K562 (cell line): Measurements from ENCODE around the gene GPR107. TPM values are rescaled to one million over a fixed set of nuclear protein-coding genes. Genes with fewer than 3 reads are reported as not detected.

Experiments
- ATAC-seq: fragments of 200-7000 bp; cut with Tn5 transposase; 3 replicates; pipeline ENCODE4 v1.9.1; 2020; ENCODE audit warnings: moderate library complexity
- BruUV-seq: library from RNA; stranded (reverse); fragments of 400-500 nt; replicated peaks from 2 replicates; lab custom pipeline; 2021; lab: Mats Ljungman, UMichigan
- CTCF ChIA-PET: fragments of 300-600 bp; formaldehyde crosslinking; extraction: SDS; loops from one replicate; lab custom pipeline; 2021; ENCODE audit warnings: low intra/inter-chr PET ratio; lab: Yijun Ruan, JAX
- POLR2A ChIA-PET: fragments of 300-600, 350-650 bp; sonication (Branson Sonifier 250); formaldehyde crosslinking; extraction: SDS; loops from one replicate; lab custom pipeline; 2021; ENCODE audit warnings: antibody characterized with exemption, inconsistent platforms; lab: Yijun Ruan, JAX
- DNase-seq, 4 experiments: peaks; one replicate each; pipeline versions ENCODE4 v3.0.0 to v3.0.0-alpha.2; 2011 to 2018; ENCODE audit warnings: low spot score in 3 of 4, mixed read lengths in 3 of 4; ENCODE audit errors: extremely low read depth in 1 of 4
- FAIRE-seq: peaks from 2 replicates; lab custom pipeline; 2011; peaks lifted over from hg19 to GRCh38; lab: Jason Lieb, UNC
- H2AFZ ChIP-seq: 2 replicates; pipeline ENCODE4 v1.6.0; 2011; ENCODE audit warnings: low read depth, low read length, control low read depth, inconsistent platforms
- H3K27ac ChIP-seq: fragments of 200-600 bp; 3 replicates; pipeline ENCODE4 v1.8.0; 2011; ENCODE audit warnings: low read depth, mild to moderate bottlenecking, control low read depth, inconsistent platforms, low read length, moderate library complexity, mixed read lengths; ENCODE audit errors: extremely low read depth
- H3K27me3 ChIP-seq, 2 experiments: fragments of 300-600 bp in 1 of 2; 2 replicates in 1 of 2; 3 replicates in 1 of 2; pipeline versions ENCODE4 v1.6.0 to v1.8.0; 2011; ENCODE audit warnings: inconsistent platforms in 2 of 2, low read length in 2 of 2, mild to moderate bottlenecking in 1 of 2, mixed read lengths in 1 of 2, moderate library complexity in 1 of 2; ENCODE audit not compliant: control insufficient read depth in 2 of 2, insufficient read depth in 2 of 2
- H3K36me3 ChIP-seq: fragments of 300-600 bp; 3 replicates; pipeline ENCODE4 v1.8.0; 2011; ENCODE audit warnings: mild to moderate bottlenecking, low read length, inconsistent platforms; ENCODE audit not compliant: control insufficient read depth, insufficient read depth
- H3K4me1 ChIP-seq, 2 experiments: fragments of 200-600 bp in 1 of 2; replicated peaks in 1 of 2; 2 replicates in 1 of 2; 3 replicates in 1 of 2; pipeline versions ENCODE4 v1.5.1 to v1.8.0; 2011; ENCODE audit warnings: inconsistent platforms in 2 of 2, low read length in 2 of 2, mild to moderate bottlenecking in 1 of 2, mixed read lengths in 1 of 2, moderate library complexity in 1 of 2; ENCODE audit not compliant: control insufficient read depth in 2 of 2, insufficient read depth in 2 of 2
- H3K4me2 ChIP-seq: 2 replicates; pipeline ENCODE4 v1.6.1; 2011; ENCODE audit warnings: low read length, control low read depth, inconsistent platforms, mixed read lengths; ENCODE audit not compliant: insufficient read depth
- H3K4me3 ChIP-seq: fragments of 200-600 bp; sonication (generic), shearing (Covaris generic); 2 replicates; pipeline ENCODE4 v1.5.1; 2016; ENCODE audit warnings: control low read depth, inconsistent platforms
- H3K79me2 ChIP-seq: fragments of 200-600 bp; 3 replicates; pipeline ENCODE4 v1.8.0; 2011; ENCODE audit warnings: low read length, inconsistent platforms; ENCODE audit not compliant: control insufficient read depth, insufficient read depth
- H3K9ac ChIP-seq, 2 experiments: 2 replicates each; pipeline versions ENCODE4 v1.6.0 to v1.6.1; 2011; ENCODE audit warnings: low read depth in 2 of 2, low read length in 2 of 2, control low read depth in 1 of 2, inconsistent platforms in 1 of 2, mild to moderate bottlenecking in 1 of 2, mixed read lengths in 1 of 2; ENCODE audit not compliant: insufficient read depth in 1 of 2
- H3K9me1 ChIP-seq: one replicate; pipeline ENCODE4 v1.6.0; 2011; ENCODE audit warnings: inconsistent platforms, mild to moderate bottlenecking, low read length, moderate library complexity; ENCODE audit not compliant: control insufficient read depth, insufficient read depth
- H3K9me3 ChIP-seq: replicated peaks from 2 replicates; pipeline ENCODE4 v1.5.1; 2011; ENCODE audit warnings: low read depth, low read length, inconsistent platforms; ENCODE audit not compliant: control insufficient read depth, insufficient read depth
- H4K20me1 ChIP-seq: replicated peaks from 2 replicates; pipeline ENCODE4 v1.6.1; 2011; ENCODE audit warnings: low read length, inconsistent platforms, mixed read lengths; ENCODE audit not compliant: control insufficient read depth, insufficient read depth
- CBX3 ChIP-seq, 2 experiments: IDR thresholded peaks; 1 replicate in 1 of 2; 2 replicates in 1 of 2; pipeline ENCODE4 v1.6.1; 2012; ENCODE audit warnings: inconsistent platforms in 2 of 2, low read length in 2 of 2, borderline replicate concordance in 1 of 2, control low read depth in 1 of 2
- ETS1 ChIP-seq: conservative IDR thresholded peaks from 2 replicates; pipeline ENCODE4 v1.6.1; 2011; ENCODE audit warnings: low read depth, mild to moderate bottlenecking, low read length; ENCODE audit not compliant: control insufficient read depth
- HMBOX1 ChIP-seq: sonication (generic); IDR thresholded peaks from 2 replicates; pipeline ENCODE4 v1.6.1; 2016
- KDM5B ChIP-seq: fragments of 200-600 bp; sonication (generic); IDR thresholded peaks from 2 replicates; pipeline ENCODE4 v1.6.1; 2012; ENCODE audit warnings: low read depth, mild to moderate bottlenecking, moderate library complexity, low read length, control low read depth, inconsistent platforms; ENCODE audit not compliant: insufficient replicate concordance
- KLF16 ChIP-seq: IDR thresholded peaks from 2 replicates; pipeline ENCODE4 v1.6.1; 2016; ENCODE audit warnings: antibody characterized with exemption
- NONO ChIP-seq, 2 experiments: fragments of 200-400 bp in 1 of 2; fragments of 450-650 bp in 1 of 2; formaldehyde crosslinking in 1 of 2; IDR thresholded peaks; 2 replicates each; pipeline ENCODE4 v1.6.1; 2017; ENCODE audit warnings: low read depth in 2 of 2, mild to moderate bottlenecking in 2 of 2, moderate library complexity in 2 of 2, low read length in 1 of 2
- PPARD ChIP-seq: fragments of 250-450 bp; sonication (Bioruptor Pico); IDR thresholded peaks from 2 replicates; pipeline ENCODE4 v1.8.0; 2022; ENCODE audit warnings: inconsistent platforms, mild to moderate bottlenecking, moderate library complexity
- RBM25 ChIP-seq: fragments of 200-400 bp; formaldehyde crosslinking; IDR thresholded peaks from 2 replicates; pipeline ENCODE4 v1.6.1; 2018; ENCODE audit warnings: low read length, low read depth, moderate library complexity; ENCODE audit not compliant: severe bottlenecking
- SP1 ChIP-seq: sonication (generic); formaldehyde crosslinking; IDR thresholded peaks from 2 replicates; pipeline ENCODE4 v1.8.1; 2022; ENCODE audit warnings: mild to moderate bottlenecking, missing genetic modification reagents
- STAT6 ChIP-seq: sonication (generic); formaldehyde crosslinking; IDR thresholded peaks from 2 replicates; pipeline ENCODE4 v1.8.1; 2023; ENCODE audit warnings: mild to moderate bottlenecking, missing genetic modification reagents
- ZHX1 ChIP-seq: fragments of 150-350 bp; conservative IDR thresholded peaks from 2 replicates; pipeline ENCODE4 v1.6.1; 2014; ENCODE audit warnings: low read length
- ZNF212 ChIP-seq: fragments of 450-650 bp; formaldehyde crosslinking; IDR thresholded peaks from 2 replicates; pipeline ENCODE4 v1.4.0; 2020; ENCODE audit warnings: mild to moderate bottlenecking
- in situ Hi-C: fragments of 300-500 bp; cut with MboI; formaldehyde crosslinking; loops from 4 replicates; pipeline ENCODE4 v1.15.0; 2018; ENCODE audit warnings: inconsistent platforms, mixed read lengths
- intact Hi-C: fragments of 100-400 bp; cut with micrococcal nuclease; formaldehyde crosslinking; loops from 2 replicates; pipeline ENCODE4 v1.14.2; 2022
- polyA plus RNA-seq, 8 experiments: library from polyadenylated mRNA; depleted of rRNA in 4 of 8; stranded (reverse) in 5 of 8; unstranded in 3 of 8; fragments of >200 nt; fragmentation: Nextera tagmentation in 2 of 8; fragmentation: Illumina TruSeq in 1 of 8; extraction: Ambion mirVana in 2 of 8; extraction: Trizol in 1 of 8; gene quantifications; 2 replicates each; pipeline versions ENCODE4 v1.2.1 to v1.2.3, GENCODE V29; 2011 to 2014; ENCODE audit warnings: inconsistent platforms in 1 of 8, missing spikeins in 1 of 8
- total RNA-seq, 7 experiments: library from RNA; depleted of rRNA in 6 of 7; stranded (reverse); fragments of >200 nt in 6 of 7; fragmentation: Illumina TruSeq in 2 of 7; extraction: Trizol in 2 of 7; gene quantifications; 2 replicates each; pipeline versions ENCODE4 v1.2.1 to v1.2.3, GENCODE V29; 2011 to 2021; ENCODE audit warnings: low replicate concordance in 1 of 7

Gene GPR107
- total and polyA plus RNA-seq, 9 of the 15 experiments (the other 6 are each of a cell fraction or from before 2014, with no cell fraction given): 3.2 to 34.6 (median 14.4) TPM

GRCh38 chr9:130112538-130113151 lies 58.9 kb downstream of the GPR107 start (continued):
- TF ChIP-seq CBX3 (IDR thresholded peaks at IDR 0.05; ENCODE audit: borderline replicate concordance in 1 of 2, low read length in 2 of 2) (0 out of 3 replicates have a peak, but pooled peaks of 1 of the 2 experiments have one; percentile 51), ETS1 (0 out of 2 replicates have a peak, but pooled peaks have one; percentile 18), RBM25 (peak; percentile 66), KLF16 (peak; percentile 86; the same call in 1 of the 2 replicates), HMBOX1 (peak; percentile 83), KDM5B (no peak)

GRCh38 chr9:130114741-130115140 lies 61.0 kb downstream of the GPR107 start:
- no peak overlapping the region for H2AFZ ChIP-seq
- H3K27ac ChIP-seq: no peak overlapping the region
- H3K4me2 ChIP-seq: no peak overlapping the region
- no TSS peak for BruUV-seq
- no peak overlapping the region for H3K9ac ChIP-seq
- no peaks in the 10 kb centered on the region for H3K9me1 ChIP-seq
- no peak overlapping the region for H3K4me3 ChIP-seq
- no peaks in the 10 kb centered on the region for H4K20me1 ChIP-seq
- in situ Hi-C loops (loop anchor here (5.0 kb wide), 2 partner anchors 123 to 233 kb away; no protein-coding TSS in a partner anchor), intact Hi-C loops (loop anchor here (5.0 kb wide), 1 partner anchor 53 kb away; no protein-coding TSS in a partner anchor)
- DNase-seq: no peak
- H3K27me3 ChIP-seq: no peaks in the 10 kb centered on the region
- no peaks in the 10 kb centered on the region for H3K79me2 ChIP-seq
- TF ChIP-seq SP1 (CRISPR knock-in tag) (no peak), ZNF212 (no peak), NONO (IDR thresholded peaks at IDR 0.05; ENCODE audit: low read depth in 2 of 2, low read length in 1 of 2) (no peak), PPARD (CRISPR knock-in tag) (no peak), KLF16 (no peak), ZHX1 (no peak), STAT6 (CRISPR knock-in tag) (no peak)
- peaks cover 16 to 20% of the 10 kb centered on the region in 2 experiments; a peak in 4 of 5 replicates for H3K4me1 ChIP-seq
- ATAC-seq: no peak
- POLR2A ChIA-PET: interaction anchor here (0.7 kb wide), 1 partner anchor 310 kb away, joined by 3 read pairs; no protein-coding TSS in a partner anchor
- peaks cover 48% of the 10 kb centered on the region for H3K36me3 ChIP-seq
- FAIRE-seq: peak; percentile 74
- no peaks in the 10 kb centered on the region for H3K9me3 ChIP-seq
- CTCF ChIA-PET: no interaction called here
